Tibial nerve (tissue), 4 donors: Measurements from ENCODE around the gene INO80D. TPM values are rescaled to one million over a fixed set of nuclear protein-coding genes. Genes with fewer than 3 reads are reported as not detected.
"Not testable (repeated sequence)": the region's sequence is repeated elsewhere in the genome, so short reads cannot be mapped to it uniquely, and the experiment has no call there.

Source experiments
- DNase-seq, 2 donors: peaks; one replicate each; pipeline ENCODE4 v3.0.0-alpha.2; 2019; ENCODE audit warnings: low spot score in 2 of 2
- H3K27ac ChIP-seq, 4 donors: fragments of 200-600 bp; sonication (generic) in 3 of 4; one replicate each; pipeline ENCODE4 v1.5.1; 2017 to 2019; ENCODE audit warnings: mild to moderate bottlenecking in 1 of 4
- H3K27me3 ChIP-seq, 2 donors: fragments of 200-600 bp; sonication (generic) in 1 of 2; one replicate each; pipeline versions ENCODE4 v1.5.1 to v1.6.0; 2017 to 2019
- H3K36me3 ChIP-seq, 3 donors: fragments of 200-600 bp; sonication (generic); one replicate each; pipeline ENCODE4 v1.5.1; 2018 to 2019
- H3K4me1 ChIP-seq, 4 donors: fragments of 200-600 bp; sonication (generic) in 3 of 4; one replicate each; pipeline ENCODE4 v1.5.1; 2017 to 2019
- H3K4me3 ChIP-seq, 4 donors: fragments of 200-600 bp; sonication (generic) in 3 of 4; one replicate each; pipeline ENCODE4 v1.5.1; 2017 to 2019; ENCODE audit warnings: mild to moderate bottlenecking in 1 of 4, moderate library complexity in 1 of 4
- H3K9me3 ChIP-seq, 4 donors: fragments of 200-600 bp; sonication (generic) in 3 of 4; one replicate each; pipeline ENCODE4 v1.5.1; 2017 to 2019
- EP300 ChIP-seq, 2 donors: sonication (generic); formaldehyde crosslinking; IDR thresholded peaks; one replicate each; pipeline ENCODE4 v1.6.1; 2017; ENCODE audit warnings: antibody characterized with exemption in 2 of 2, mild to moderate bottlenecking in 1 of 2
- POLR2A ChIP-seq, 2 donors: fragments of 450-650 bp; IDR thresholded peaks; one replicate each; pipeline ENCODE4 v1.6.1; 2017; ENCODE audit warnings: antibody characterized with exemption in 2 of 2, mild to moderate bottlenecking in 2 of 2, moderate library complexity in 2 of 2
- WGBS, 2 donors: methylation state at CpG; one replicate each; pipeline ENCODE4 v1.1.5; 2018; 5-methylcytosine and 5-hydroxymethylcytosine counted together
- total RNA-seq, 4 donors: library from RNA; depleted of rRNA; stranded (reverse); fragments of >200 nt; gene quantifications; one replicate each; pipeline ENCODE4 v1.1.0, GENCODE V29; 2016
- TF ChIP-seq, protein P1 (sequence below), 5 experiments: fragments of 200-600 bp in 3 of 5; fragments of 450-650 bp in 2 of 5; sonication (generic) in 3 of 5; IDR thresholded peaks; one replicate each; pipeline ENCODE4 v1.5.1; 2016 to 2019; ENCODE audit warnings: antibody characterized with exemption in 5 of 5, mild to moderate bottlenecking in 3 of 5, moderate library complexity in 2 of 5

Gene INO80D
- total RNA-seq, 4 donors from 2014 or later: 16.9 to 24.3 (median 20.6) TPM

DNA sequence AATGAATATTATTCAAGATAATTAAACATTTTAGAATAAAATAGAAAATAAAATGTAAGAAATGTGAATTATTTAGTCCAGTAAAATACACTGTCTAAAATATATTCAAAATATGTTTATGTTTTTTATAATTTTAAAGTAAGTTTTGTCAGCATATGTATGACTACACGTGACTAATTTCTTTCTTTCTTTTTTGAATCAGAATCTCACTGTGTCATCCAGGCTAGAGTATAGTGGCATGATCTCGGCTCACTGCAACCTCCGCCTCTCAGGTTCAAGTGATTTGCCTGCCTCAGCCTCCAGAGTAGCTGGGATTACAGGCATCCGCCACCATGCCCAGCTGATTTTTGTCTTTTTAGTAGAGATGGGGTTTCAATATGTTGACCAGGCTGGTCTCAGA, 19.1 kb upstream of the INO80D start:
- H3K9me3 ChIP-seq: no peaks in the 10 kb centered on the region
- H3K36me3 ChIP-seq: peaks cover 0 to 49% (median 0%) of the 10 kb centered on the region in 3 donors
- no peak overlapping the region for H3K27ac ChIP-seq
- H3K4me3 ChIP-seq: no peak overlapping the region
- no peaks in the 10 kb centered on the region for H3K4me1 ChIP-seq
- 94 to 97% methylated on average over 4 of the region's 4 CpGs for WGBS, 2 donors
- no peak for DNase-seq
- no peaks in the 10 kb centered on the region for H3K27me3 ChIP-seq
- TF ChIP-seq POLR2A (IDR thresholded peaks at IDR 0.05) (no peak), EP300 (IDR thresholded peaks at IDR 0.05) (no peak)
- TF ChIP-seq, protein P1, sequence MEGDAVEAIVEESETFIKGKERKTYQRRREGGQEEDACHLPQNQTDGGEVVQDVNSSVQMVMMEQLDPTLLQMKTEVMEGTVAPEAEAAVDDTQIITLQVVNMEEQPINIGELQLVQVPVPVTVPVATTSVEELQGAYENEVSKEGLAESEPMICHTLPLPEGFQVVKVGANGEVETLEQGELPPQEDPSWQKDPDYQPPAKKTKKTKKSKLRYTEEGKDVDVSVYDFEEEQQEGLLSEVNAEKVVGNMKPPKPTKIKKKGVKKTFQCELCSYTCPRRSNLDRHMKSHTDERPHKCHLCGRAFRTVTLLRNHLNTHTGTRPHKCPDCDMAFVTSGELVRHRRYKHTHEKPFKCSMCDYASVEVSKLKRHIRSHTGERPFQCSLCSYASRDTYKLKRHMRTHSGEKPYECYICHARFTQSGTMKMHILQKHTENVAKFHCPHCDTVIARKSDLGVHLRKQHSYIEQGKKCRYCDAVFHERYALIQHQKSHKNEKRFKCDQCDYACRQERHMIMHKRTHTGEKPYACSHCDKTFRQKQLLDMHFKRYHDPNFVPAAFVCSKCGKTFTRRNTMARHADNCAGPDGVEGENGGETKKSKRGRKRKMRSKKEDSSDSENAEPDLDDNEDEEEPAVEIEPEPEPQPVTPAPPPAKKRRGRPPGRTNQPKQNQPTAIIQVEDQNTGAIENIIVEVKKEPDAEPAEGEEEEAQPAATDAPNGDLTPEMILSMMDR (IDR thresholded peaks at IDR 0.05): no peak

GRCh38 chr2:206098872-206099271, 12.9 kb upstream of the INO80D start:
- not testable (repeated sequence) for DNase-seq, H3K27me3 ChIP-seq, H3K9me3 ChIP-seq, H3K27ac ChIP-seq, H3K4me3 ChIP-seq, H3K4me1 ChIP-seq
- 92 to 94% methylated on average over 19 of the region's 19 CpGs for whole genome bisulfite sequencing, 2 donors
- peaks cover 0 to 40% (median 0%) of the 10 kb centered on the region in 3 donors for H3K36me3 ChIP-seq

- TF ChIP-seq POLR2A (IDR thresholded peaks at IDR 0.05): no peak
- TF ChIP-seq, protein P1 (IDR thresholded peaks at IDR 0.05): no peak
- no peak for TF ChIP-seq EP300 (IDR thresholded peaks at IDR 0.05)
- Histone ChIP-seq H3K27ac (no peak overlapping the region), H3K9me3 (no peaks in the 10 kb centered on the region), H3K27me3 (no peaks in the 10 kb centered on the region), H3K4me1 (no peaks in the 10 kb centered on the region), H3K36me3 (peaks cover 0 to 40% (median 0%) of the 10 kb centered on the region in 3 donors), H3K4me3 (no peak overlapping the region)
- WGBS, 2 donors: 93 to 96% methylated on average over 9 of the region's 9 CpGs
- no peak for DNase-seq
Observed at GRCh38 chr2:206098471-206098870, 12.5 kb upstream of the INO80D start.

GRCh38 chr2:206096876-206097275, 10.9 kb upstream of the INO80D start:
- H3K9me3 ChIP-seq: no peaks in the 10 kb centered on the region
- no peaks in the 10 kb centered on the region for H3K27me3 ChIP-seq
- DNase-seq: no peak
- 94 to 98% methylated on average over 2 of the region's 2 CpGs for WGBS, 2 donors
- TF ChIP-seq EP300 (IDR thresholded peaks at IDR 0.05) (no peak), POLR2A (IDR thresholded peaks at IDR 0.05) (no peak)
- TF ChIP-seq, protein P1 (IDR thresholded peaks at IDR 0.05): no peak
- no peak overlapping the region for H3K27ac ChIP-seq
- H3K36me3 ChIP-seq: peaks cover 0 to 30% (median 0%) of the 10 kb centered on the region in 3 donors
- no peak overlapping the region for H3K4me3 ChIP-seq
- peaks cover 0 to 9% (median 0%) of the 10 kb centered on the region in 4 donors for H3K4me1 ChIP-seq

GRCh38 chr2:206095536-206096332, 9.8 kb upstream of the INO80D start:
- Histone ChIP-seq H3K36me3 (peaks cover 0 to 25% (median 0%) of the 10 kb centered on the region in 3 donors), H3K4me1 (peaks cover 0 to 9% (median 0%) of the 10 kb centered on the region in 4 donors), H3K27me3 (no peaks in the 10 kb centered on the region), H3K27ac (no peak overlapping the region), H3K9me3 (no peaks in the 10 kb centered on the region), H3K4me3 (no peak overlapping the region)
- TF ChIP-seq POLR2A (IDR thresholded peaks at IDR 0.05): no peak
- TF ChIP-seq, protein P1 (IDR thresholded peaks at IDR 0.05): no peak
- no peak for TF ChIP-seq EP300 (IDR thresholded peaks at IDR 0.05)
- DNase-seq: no peak
- WGBS, 2 donors: 40 to 45% methylated on average over 3 of the region's 3 CpGs
